ENCODE results near the gene CDK2AP2.
"Not testable (repeated sequence)": the region's sequence is repeated elsewhere in the genome, so short reads cannot be mapped to it uniquely, and the experiment has no call there.

The CDK2AP2 gene

GRCh38 chr11:67520856-67521824 is 13.2 kb upstream of the CDK2AP2 start:
- no peak overlapping the region for H3K4me3 ChIP-seq (ENCODE audit: low read depth, low read length)
- DNase-seq (ENCODE audit: low read depth) = no peak
- no peak for TF ChIP-seq CTCF (IDR thresholded peaks at IDR 0.05; ENCODE audit: insufficient read depth, low read depth, low read length, missing control alignments)

GRCh38 chr11:67519726-67520125 is 11.8 kb upstream of the CDK2AP2 start:
- TF ChIP-seq CTCF (IDR thresholded peaks at IDR 0.05; ENCODE audit: insufficient read depth, low read depth, low read length, missing control alignments) = no peak
- no peak overlapping the region for H3K4me3 ChIP-seq (ENCODE audit: low read depth, low read length)
- no peak for DNase-seq (ENCODE audit: low read depth)

DNA sequence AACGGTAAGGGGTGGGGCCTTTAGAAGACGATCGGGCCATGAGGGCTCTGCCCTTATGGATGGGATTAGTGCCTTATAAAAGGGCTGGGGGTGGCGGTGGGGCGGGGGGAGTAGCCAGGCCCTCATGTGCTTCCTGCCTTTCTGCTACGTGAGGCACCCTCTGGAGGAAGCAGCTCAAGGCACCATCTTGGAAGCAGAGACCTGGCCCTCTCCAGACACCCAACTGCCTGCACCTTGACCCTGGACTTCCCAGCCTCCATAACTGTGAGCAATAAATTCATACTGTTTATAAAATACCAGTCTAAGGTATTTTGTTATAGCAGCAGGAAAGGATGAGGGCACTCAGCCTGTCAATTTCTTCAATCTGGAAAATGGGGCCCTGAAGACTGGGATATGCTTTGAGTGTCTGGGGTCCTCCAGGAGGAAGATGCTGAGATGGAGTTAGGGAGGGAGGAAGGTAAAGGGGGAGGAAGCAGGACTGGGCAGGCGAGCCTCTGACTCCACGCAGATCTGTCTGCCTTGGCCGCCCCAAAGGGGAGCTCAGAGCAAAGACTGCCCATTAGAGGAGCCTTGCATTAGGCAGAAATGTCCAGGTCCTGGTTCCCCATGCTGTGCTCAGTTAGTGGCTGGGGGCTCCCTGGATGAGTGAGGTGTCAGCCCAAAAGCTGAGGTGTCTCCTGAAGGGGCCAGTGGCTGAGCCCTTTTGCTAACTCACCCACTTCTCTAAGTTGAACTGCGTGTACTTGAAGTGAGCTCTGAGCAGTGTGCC is 10.0 kb upstream of the CDK2AP2 start:
- no peak for TF ChIP-seq CTCF (IDR thresholded peaks at IDR 0.05; ENCODE audit: insufficient read depth, low read depth, low read length, missing control alignments)
- DNase-seq (ENCODE audit: low read depth) = no peak
- no peak overlapping the region for H3K4me3 ChIP-seq (ENCODE audit: low read depth, low read length)

DNA sequence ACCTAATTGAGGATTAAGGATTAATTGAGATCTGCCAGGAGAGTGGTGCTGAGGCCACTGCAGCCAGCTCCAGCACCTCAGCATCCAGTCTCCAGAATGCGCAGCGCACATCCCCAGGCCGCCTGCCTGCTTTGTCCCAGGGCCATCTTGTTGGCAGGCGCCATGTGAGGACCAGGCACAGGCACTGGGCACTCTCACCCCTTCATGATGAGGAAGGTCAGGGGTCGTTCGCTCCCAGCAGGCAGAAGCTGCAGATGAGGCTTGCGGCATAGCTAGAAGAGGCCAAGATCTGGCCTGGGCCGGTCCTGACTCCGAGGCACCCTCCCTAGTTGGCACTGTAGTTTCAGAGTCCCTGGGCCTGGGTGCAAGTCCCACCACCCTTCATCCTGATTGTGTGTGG is 8.8 kb upstream of the CDK2AP2 start:
- DNase-seq (ENCODE audit: low read depth) = no peak
- TF ChIP-seq CTCF (IDR thresholded peaks at IDR 0.05; ENCODE audit: insufficient read depth, low read depth, low read length, missing control alignments) = no peak
- H3K4me3 ChIP-seq (ENCODE audit: low read depth, low read length) = no peak overlapping the region

GRCh38 chr11:67514116-67514515 is 6.2 kb upstream of the CDK2AP2 start:
- no peak for TF ChIP-seq CTCF (IDR thresholded peaks at IDR 0.05; ENCODE audit: insufficient read depth, low read depth, low read length, missing control alignments)
- DNase-seq (ENCODE audit: low read depth) = no peak
- H3K4me3 ChIP-seq (ENCODE audit: low read depth, low read length) = no peak overlapping the region

GRCh38 chr11:67511558-67511957 is 3.6 kb upstream of the CDK2AP2 start:
- not testable (repeated sequence) for DNase-seq (ENCODE audit: low read depth); H3K4me3 ChIP-seq (ENCODE audit: low read depth, low read length)

- DNase-seq (ENCODE audit: low read depth) = no peak
- no peak for TF ChIP-seq CTCF (IDR thresholded peaks at IDR 0.05; ENCODE audit: insufficient read depth, low read depth, low read length, missing control alignments)
- H3K4me3 ChIP-seq (ENCODE audit: low read depth, low read length) = no peak overlapping the region
Observed at GRCh38 chr11:67510023-67510345, 2.0 kb upstream of the CDK2AP2 start.
